Endothelial cell of umbilical vein (primary cell): Measurements from ENCODE around the gene CTSL. TPM values are rescaled to one million over a fixed set of nuclear protein-coding genes. Genes with fewer than 3 reads are reported as not detected.

Experiments used
- BruUV-seq: library from RNA; stranded (reverse); fragments of 400-500 nt; replicated peaks from 2 replicates; lab custom pipeline; 2021; lab: Mats Ljungman, UMichigan
- CTCF ChIA-PET: fragments of 300-600, 350-600 bp; sonication (Branson Sonifier 250); formaldehyde crosslinking; loops from one replicate; lab custom pipeline; 2021; ENCODE audit warnings: antibody characterized with exemption, inconsistent platforms; lab: Charles Lee
- POLR2A ChIA-PET: fragments of 300-600, 350-600 bp; sonication (Branson Sonifier 250); formaldehyde crosslinking; loops from one replicate; lab custom pipeline; 2021; ENCODE audit warnings: antibody characterized with exemption, inconsistent platforms; lab: Charles Lee
- DNase-seq: peaks from one replicate; pipeline ENCODE4 v3.0.0-alpha.2; 2011; ENCODE audit warnings: low read depth, low spot score
- FAIRE-seq: peaks from 2 replicates; lab custom pipeline; 2011; peaks lifted over from hg19 to GRCh38; lab: Jason Lieb, UNC
- H2AFZ ChIP-seq: 2 replicates; pipeline ENCODE4 v1.6.0; 2012; ENCODE audit warnings: low read depth, low read length, control low read depth, inconsistent platforms
- H3K27ac ChIP-seq: 2 replicates; pipeline ENCODE4 v1.5.1; 2011; ENCODE audit warnings: low read depth, mild to moderate bottlenecking, control low read depth, low read length, moderate library complexity; ENCODE audit not compliant: insufficient read depth
- H3K27me3 ChIP-seq, 2 experiments: 2 replicates each; pipeline versions ENCODE4 v1.6.0 to v1.6.1; 2011; ENCODE audit warnings: low read length in 2 of 2, mixed read lengths in 1 of 2; ENCODE audit not compliant: control insufficient read depth in 2 of 2, insufficient read depth in 2 of 2
- H3K36me3 ChIP-seq, 2 experiments: 2 replicates in 1 of 2; 3 replicates in 1 of 2; pipeline ENCODE4 v1.5.1; 2011; ENCODE audit warnings: low read length in 2 of 2, mild to moderate bottlenecking in 1 of 2, moderate library complexity in 1 of 2; ENCODE audit not compliant: control insufficient read depth in 2 of 2, insufficient read depth in 2 of 2; ENCODE audit errors: extremely low read depth in 1 of 2
- H3K4me1 ChIP-seq: 3 replicates; pipeline ENCODE4 v1.5.1; 2011; ENCODE audit warnings: mild to moderate bottlenecking, low read length; ENCODE audit not compliant: control insufficient read depth, insufficient read depth; ENCODE audit errors: extremely low read depth
- H3K4me2 ChIP-seq: 2 replicates; pipeline ENCODE4 v1.6.1; 2011; ENCODE audit warnings: low read length, control low read depth, mixed read lengths; ENCODE audit not compliant: insufficient read depth
- H3K4me3 ChIP-seq, 3 experiments: fragments of 200-600 bp in 1 of 3; sonication (generic), shearing (Covaris generic) in 1 of 3; replicated peaks in 1 of 3; 2 replicates each; pipeline ENCODE4 v1.5.1; 2011 to 2016; ENCODE audit warnings: control low read depth in 3 of 3, low read length in 3 of 3, mild to moderate bottlenecking in 2 of 3, inconsistent platforms in 1 of 3, low read depth in 1 of 3, moderate library complexity in 1 of 3; ENCODE audit not compliant: insufficient read depth in 1 of 3
- H3K79me2 ChIP-seq: 2 replicates; pipeline ENCODE4 v1.6.0; 2012; ENCODE audit warnings: low read length, inconsistent platforms; ENCODE audit not compliant: control insufficient read depth, insufficient read depth
- H3K9ac ChIP-seq: replicated peaks from 2 replicates; pipeline ENCODE3; 2011; ENCODE audit warnings: low read length, control low read depth; ENCODE audit not compliant: insufficient read depth; ENCODE audit errors: extremely low read depth
- H3K9me1 ChIP-seq: replicated peaks from 3 replicates; pipeline ENCODE4 v1.6.0; 2011; ENCODE audit warnings: mild to moderate bottlenecking, low read length; ENCODE audit not compliant: control insufficient read depth, insufficient read depth; ENCODE audit errors: extremely low read depth
- H3K9me3 ChIP-seq: replicated peaks from 2 replicates; pipeline ENCODE4 v1.5.1; 2012; ENCODE audit warnings: low read length, inconsistent platforms; ENCODE audit not compliant: control insufficient read depth, insufficient read depth
- H4K20me1 ChIP-seq: replicated peaks from 2 replicates; pipeline ENCODE3; 2011; ENCODE audit warnings: mild to moderate bottlenecking, low read length; ENCODE audit not compliant: control insufficient read depth, insufficient read depth; ENCODE audit errors: extremely low read depth
- EZH2 ChIP-seq: IDR thresholded peaks from 2 replicates; pipeline ENCODE4 v1.6.1; 2012; ENCODE audit warnings: borderline replicate concordance, low read depth, mild to moderate bottlenecking, moderate library complexity, low read length, inconsistent platforms; ENCODE audit not compliant: severe bottlenecking
- FOS ChIP-seq: IDR thresholded peaks from 2 replicates; pipeline ENCODE4 v1.6.1; 2011; ENCODE audit warnings: mild to moderate bottlenecking, low read length, moderate library complexity, borderline replicate concordance; ENCODE audit not compliant: insufficient read depth
- GATA2 ChIP-seq: IDR thresholded peaks from 2 replicates; pipeline ENCODE4 v1.7.0; 2011; ENCODE audit warnings: low read depth, mild to moderate bottlenecking, moderate library complexity, mixed read lengths, low read length; ENCODE audit not compliant: insufficient read length, insufficient read depth
- JUN ChIP-seq: IDR thresholded peaks from 2 replicates; pipeline ENCODE4 v1.6.1; 2011; ENCODE audit warnings: borderline replicate concordance, low read depth; ENCODE audit not compliant: insufficient read length, insufficient read depth
- MYC ChIP-seq: IDR thresholded peaks from one replicate; pipeline ENCODE4 v1.6.1; 2011; ENCODE audit warnings: mild to moderate bottlenecking, low read depth, low read length
- POLR2A ChIP-seq: IDR thresholded peaks from 2 replicates; pipeline ENCODE4 v1.6.1; 2012; ENCODE audit warnings: low read depth, mild to moderate bottlenecking, control low read depth, low read length
- POLR2AphosphoS5 ChIP-seq: IDR thresholded peaks from 2 replicates; pipeline ENCODE4 v1.6.1; 2012; ENCODE audit warnings: low read depth, mild to moderate bottlenecking, control low read depth, low read length, moderate library complexity; ENCODE audit not compliant: insufficient read depth
- dilution Hi-C: fragments of 300-500 bp; cut with MboI; formaldehyde crosslinking; loops from one replicate; pipeline ENCODE4 v1.15.0; 2019; ENCODE audit warnings: low sequenced_read_pairs; ENCODE audit not compliant: extremely low pct_ligation_motif_present
- intact Hi-C: fragments of 100-400 bp; cut with micrococcal nuclease; formaldehyde crosslinking; loops from one replicate; pipeline ENCODE4 v1.10.0; 2022
- polyA plus RNA-seq, 4 experiments: library from polyadenylated mRNA; depleted of rRNA in 3 of 4; stranded (reverse) in 3 of 4; unstranded in 1 of 4; fragments of >200 nt; gene quantifications; 2 replicates each; pipeline versions ENCODE4 v1.2.1 to v1.2.3, GENCODE V29; 2011 to 2012; ENCODE audit warnings: missing spikeins in 1 of 4
- total RNA-seq: library from RNA; stranded (reverse); gene quantifications from 2 replicates; pipeline ENCODE4 v1.2.3, GENCODE V29; 2021
- TF ChIP-seq, protein P1 (sequence below): IDR thresholded peaks from 2 replicates; pipeline ENCODE4 v1.6.1; 2011; ENCODE audit not compliant: insufficient read depth, insufficient read length
- TF ChIP-seq, protein P2 (sequence below), 2 donors: IDR thresholded peaks; 1 replicate in 1 of 2; 2 replicates in 1 of 2; pipeline ENCODE4 v1.5.1; 2011; ENCODE audit warnings: low read length in 2 of 2, mild to moderate bottlenecking in 2 of 2, moderate library complexity in 2 of 2, control low read depth in 1 of 2, inconsistent platforms in 1 of 2, low read depth in 1 of 2; ENCODE audit not compliant: insufficient read depth in 1 of 2; ENCODE audit errors: extremely low read depth in 1 of 2

The CTSL gene
- total and polyA plus RNA-seq, 2 donors (not counting 3 experiments of a cell fraction or from before 2014, with no cell fraction given), result 98.4 to 107 TPM

DNA sequence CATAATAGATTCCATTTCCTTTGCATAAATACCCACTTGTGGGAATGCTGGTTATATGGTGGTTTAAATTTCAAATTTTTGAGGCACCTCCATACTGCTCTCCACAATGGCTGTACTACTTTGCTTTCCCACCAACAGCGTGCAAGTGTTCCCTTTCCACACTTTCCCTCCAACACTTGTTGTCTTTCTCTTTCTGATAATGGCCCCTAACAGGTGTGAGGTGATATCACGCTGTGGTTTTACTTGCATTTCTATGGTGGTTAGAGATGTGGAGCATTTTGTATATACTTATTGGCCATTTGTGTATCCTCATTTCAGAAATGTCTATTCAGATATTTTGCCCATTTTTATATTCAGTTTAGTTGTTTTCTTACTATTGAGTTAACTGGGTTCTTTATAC, 34.6 kb downstream of the CTSL start:
- no peak overlapping the region for H3K4me3 ChIP-seq
- no peak overlapping the region for H2AFZ ChIP-seq
- intact Hi-C loops (no loop called here), dilution Hi-C loops (no loop called here)
- no peaks in the 10 kb centered on the region for H4K20me1 ChIP-seq
- no peaks in the 10 kb centered on the region for H3K4me1 ChIP-seq
- no TSS peak for BruUV-seq
- ChIA-PET CTCF (no interaction called here), POLR2A (no interaction called here)
- H3K27me3 ChIP-seq, result peaks cover 0 to 2% of the 10 kb centered on the region in 2 experiments
- no peaks in the 10 kb centered on the region for H3K9me1 ChIP-seq
- TF ChIP-seq FOS, result no peak
- TF ChIP-seq GATA2, result no peak
- no peak for TF ChIP-seq POLR2A
- TF ChIP-seq, protein P1, sequence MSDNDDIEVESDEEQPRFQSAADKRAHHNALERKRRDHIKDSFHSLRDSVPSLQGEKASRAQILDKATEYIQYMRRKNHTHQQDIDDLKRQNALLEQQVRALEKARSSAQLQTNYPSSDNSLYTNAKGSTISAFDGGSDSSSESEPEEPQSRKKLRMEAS, result no peak
- no peak for TF ChIP-seq MYC
- TF ChIP-seq POLR2AphosphoS5, result no peak
- TF ChIP-seq, protein P2, sequence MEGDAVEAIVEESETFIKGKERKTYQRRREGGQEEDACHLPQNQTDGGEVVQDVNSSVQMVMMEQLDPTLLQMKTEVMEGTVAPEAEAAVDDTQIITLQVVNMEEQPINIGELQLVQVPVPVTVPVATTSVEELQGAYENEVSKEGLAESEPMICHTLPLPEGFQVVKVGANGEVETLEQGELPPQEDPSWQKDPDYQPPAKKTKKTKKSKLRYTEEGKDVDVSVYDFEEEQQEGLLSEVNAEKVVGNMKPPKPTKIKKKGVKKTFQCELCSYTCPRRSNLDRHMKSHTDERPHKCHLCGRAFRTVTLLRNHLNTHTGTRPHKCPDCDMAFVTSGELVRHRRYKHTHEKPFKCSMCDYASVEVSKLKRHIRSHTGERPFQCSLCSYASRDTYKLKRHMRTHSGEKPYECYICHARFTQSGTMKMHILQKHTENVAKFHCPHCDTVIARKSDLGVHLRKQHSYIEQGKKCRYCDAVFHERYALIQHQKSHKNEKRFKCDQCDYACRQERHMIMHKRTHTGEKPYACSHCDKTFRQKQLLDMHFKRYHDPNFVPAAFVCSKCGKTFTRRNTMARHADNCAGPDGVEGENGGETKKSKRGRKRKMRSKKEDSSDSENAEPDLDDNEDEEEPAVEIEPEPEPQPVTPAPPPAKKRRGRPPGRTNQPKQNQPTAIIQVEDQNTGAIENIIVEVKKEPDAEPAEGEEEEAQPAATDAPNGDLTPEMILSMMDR (IDR thresholded peaks at IDR 0.05; ENCODE audit: extremely low read depth in 1 of 2, insufficient read depth in 1 of 2, low read depth in 1 of 2, low read length in 2 of 2), result no peak
- TF ChIP-seq JUN, result no peak
- no peak for TF ChIP-seq EZH2
- no peaks in the 10 kb centered on the region for H3K36me3 ChIP-seq
- H3K4me2 ChIP-seq, result no peak overlapping the region
- no peaks in the 10 kb centered on the region for H3K79me2 ChIP-seq
- H3K9ac ChIP-seq, result no peak overlapping the region
- DNase-seq, result no peak
- no peaks in the 10 kb centered on the region for H3K9me3 ChIP-seq
- no peak for FAIRE-seq
- H3K27ac ChIP-seq, result no peak overlapping the region
